ENCODE results near the gene TLX2. TPM values are rescaled to one million over a fixed set of nuclear protein-coding genes. Genes with fewer than 3 reads are reported as not detected.

The TLX2 gene
- total and polyA plus RNA-seq, 2 of the 8 experiments (the other 6 are each of a cell fraction or from before 2014, with no cell fraction given), result 0.06 to 0.17 TPM

DNA sequence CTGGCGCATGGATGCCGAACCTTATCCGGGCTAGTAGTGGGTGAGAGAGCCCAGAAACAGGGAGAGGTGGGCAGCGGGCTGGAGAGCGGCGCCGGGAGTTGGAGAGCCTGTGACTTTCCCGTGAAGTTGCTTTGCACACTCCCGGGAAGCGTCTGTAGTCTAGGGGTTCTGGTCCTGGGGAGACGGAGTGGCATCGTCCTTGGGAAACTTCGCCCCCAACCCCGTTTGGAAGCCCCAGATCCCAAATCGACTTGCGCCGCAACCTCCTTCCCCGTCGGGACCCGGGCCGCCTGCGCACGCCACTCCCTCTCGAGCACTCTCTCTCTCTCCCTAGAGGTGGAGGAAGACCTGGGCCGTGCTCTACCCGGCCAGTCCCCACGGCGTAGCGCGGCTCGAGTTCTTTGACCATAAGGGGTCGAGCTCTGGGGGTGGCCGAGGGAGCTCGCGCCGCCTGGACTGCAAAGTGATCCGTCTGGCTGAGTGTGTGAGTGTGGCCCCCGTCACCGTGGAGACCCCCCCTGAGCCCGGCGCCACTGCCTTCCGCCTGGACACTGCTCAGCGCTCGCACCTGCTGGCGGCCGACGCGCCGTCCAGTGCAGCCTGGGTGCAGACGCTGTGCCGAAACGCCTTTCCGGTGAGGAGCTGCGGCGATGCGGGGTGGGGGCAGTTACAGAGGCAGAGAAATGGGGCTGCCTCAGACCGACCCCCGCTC, 40.7 kb downstream of the TLX2 start (continued):
- TF ChIP-seq, protein P1, sequence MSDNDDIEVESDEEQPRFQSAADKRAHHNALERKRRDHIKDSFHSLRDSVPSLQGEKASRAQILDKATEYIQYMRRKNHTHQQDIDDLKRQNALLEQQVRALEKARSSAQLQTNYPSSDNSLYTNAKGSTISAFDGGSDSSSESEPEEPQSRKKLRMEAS (IDR thresholded peaks at IDR 0.05), result peak; percentile 47; the same call in 1 of the 2 replicates
- TF ChIP-seq, protein P2, sequence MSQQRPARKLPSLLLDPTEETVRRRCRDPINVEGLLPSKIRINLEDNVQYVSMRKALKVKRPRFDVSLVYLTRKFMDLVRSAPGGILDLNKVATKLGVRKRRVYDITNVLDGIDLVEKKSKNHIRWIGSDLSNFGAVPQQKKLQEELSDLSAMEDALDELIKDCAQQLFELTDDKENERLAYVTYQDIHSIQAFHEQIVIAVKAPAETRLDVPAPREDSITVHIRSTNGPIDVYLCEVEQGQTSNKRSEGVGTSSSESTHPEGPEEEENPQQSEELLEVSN (IDR thresholded peaks at IDR 0.05), result peak; percentile 36; the same call in 1 of the 2 replicates
- peak; percentile 35 for TF ChIP-seq TAF1 (IDR thresholded peaks at IDR 0.05; ENCODE audit: low read depth, low read length)

All from H1 (cell line).